ENCODE results near the gene RAB26.

DNA sequence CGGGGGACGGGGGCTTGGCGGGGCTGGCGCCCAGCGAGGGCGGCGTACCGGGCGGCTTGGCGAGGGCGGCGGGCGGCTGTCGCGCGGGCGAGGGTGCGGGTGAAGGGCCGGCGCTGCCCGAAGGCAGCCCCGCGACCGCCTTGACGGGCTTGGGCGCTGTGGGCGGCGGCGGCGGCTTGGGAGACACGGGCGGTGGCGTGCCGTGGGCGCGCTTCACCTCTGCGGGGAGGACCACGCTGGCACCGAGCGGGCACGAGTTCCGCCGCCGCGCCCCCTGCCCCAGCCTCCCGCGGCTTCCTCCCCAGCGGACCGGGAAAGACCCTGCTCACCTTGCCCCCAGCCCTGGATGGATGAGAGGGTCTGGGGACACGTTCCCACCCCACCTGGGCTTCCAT, 30.7 kb downstream of the RAB26 start:
- no peak for TF ChIP-seq EZH2 (IDR thresholded peaks at IDR 0.05; ENCODE audit: borderline replicate concordance, low read depth, low read length, severe bottlenecking)
- no peak for TF ChIP-seq CTCF (IDR thresholded peaks at IDR 0.05; ENCODE audit: extremely low read depth in 1 of 2, insufficient read depth in 1 of 2, low read depth in 1 of 2, low read length in 2 of 2)
- TF ChIP-seq POLR2A (IDR thresholded peaks at IDR 0.05; ENCODE audit: low read depth, low read length) = no peak
- TF ChIP-seq GATA2 (IDR thresholded peaks at IDR 0.05; ENCODE audit: insufficient read depth, insufficient read length, low read depth, low read length) = no peak
- TF ChIP-seq POLR2AphosphoS5 (IDR thresholded peaks at IDR 0.05; ENCODE audit: insufficient read depth, low read depth, low read length) = no peak
